Measurements from ENCODE around the gene TDRD3. TPM values are rescaled to one million over a fixed set of nuclear protein-coding genes. Genes with fewer than 3 reads are reported as not detected.
"Not testable (repeated sequence)": the region's sequence is repeated elsewhere in the genome, so short reads cannot be mapped to it uniquely, and the experiment has no call there.

Gene TDRD3
- 10 to 100 TPM; 30.3 to 49.7 (median 42.9) TPM for polyA plus RNA-seq (ENCODE audit: insufficient read depth in 1 of 5, insufficient read length in 5 of 5, low replicate concordance in 1 of 5)
- long read RNA-seq, donor 1, partial matches to known transcripts: 6 of 6 reads
- long read RNA-seq, donor 1, other reads (novel, unspliced or antisense): 0 of 6 reads
- long read RNA-seq, donor 2, partial matches to known transcripts: 0 of 1 reads
- long read RNA-seq, donor 2, other reads (novel, unspliced or antisense): 0 of 1 reads
- long read RNA-seq, donor 3, partial matches to known transcripts: 0 of 4 reads
- long read RNA-seq, donor 3, other reads (novel, unspliced or antisense): 0 of 4 reads
- long read RNA-seq, donor 4, partial matches to known transcripts: 0 of 1 reads
- long read RNA-seq, donor 4, other reads (novel, unspliced or antisense): 0 of 1 reads
- long read RNA-seq, donor 5, partial matches to known transcripts: 6 of 7 reads
- long read RNA-seq, donor 5, other reads (novel, unspliced or antisense): 0 of 7 reads
- long read RNA-seq, donor 6, partial matches to known transcripts: 18 of 21 reads
- long read RNA-seq, donor 6, other reads (novel, unspliced or antisense): 0 of 21 reads
- long read RNA-seq, donor 7, partial matches to known transcripts: 27 of 28 reads
- long read RNA-seq, donor 7, other reads (novel, unspliced or antisense): 0 of 28 reads
- long read RNA-seq, donor 8, partial matches to known transcripts: 0 of 2 reads
- long read RNA-seq, donor 8, other reads (novel, unspliced or antisense): 0 of 2 reads

DNA sequence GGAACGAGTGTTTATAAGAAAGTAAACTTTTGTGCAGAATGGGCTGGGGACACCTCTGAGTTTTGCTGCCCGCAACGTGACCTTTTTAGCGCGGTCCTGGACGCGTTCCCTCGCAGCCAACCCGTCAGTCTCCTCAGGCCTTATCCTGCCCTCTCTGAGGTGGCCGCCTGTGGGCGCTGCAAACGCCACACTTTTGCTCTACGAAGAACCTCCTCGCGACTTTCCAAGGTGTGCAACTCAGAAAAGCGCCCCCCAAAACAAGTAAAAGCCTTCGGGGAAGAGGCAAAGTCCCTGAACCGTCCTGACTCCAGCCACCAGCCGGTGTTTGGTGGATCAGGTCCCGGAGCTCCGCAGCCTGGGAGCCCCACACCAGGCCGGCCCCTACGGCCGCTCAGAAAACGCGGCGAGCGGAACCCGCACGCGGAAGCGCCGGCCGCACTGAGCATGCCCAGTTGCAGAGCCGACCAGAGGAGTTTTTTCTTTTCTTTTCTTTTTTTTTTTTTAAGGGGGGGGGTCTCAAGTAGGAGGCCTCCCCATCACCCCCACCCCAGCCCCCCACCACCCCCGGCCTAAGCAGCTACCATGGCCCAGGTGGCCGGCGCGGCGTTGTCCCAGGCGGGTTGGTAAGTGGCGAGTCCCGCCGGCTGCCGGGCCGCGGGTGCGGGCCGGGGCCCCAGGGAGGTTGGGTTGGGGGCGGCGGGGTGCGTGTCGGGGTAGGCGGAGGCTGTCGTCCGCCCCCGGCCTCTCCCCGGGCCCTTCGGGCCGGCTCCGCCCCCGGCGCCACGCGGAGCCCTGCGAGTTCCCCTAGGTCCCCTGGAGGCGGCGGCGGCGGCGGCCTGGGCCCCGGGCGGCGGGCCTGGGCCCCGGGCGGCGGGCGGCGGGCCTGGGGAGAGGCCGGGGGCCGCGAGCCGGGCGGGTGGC is at the start of gene TDRD3:
Gene TDRD3, plus strand, starts transcription at position 438 of the 921 bp plus-strand sequence. Its CDS starts 145 bp downstream, at position 583.
- peak; percentile 88 to 89 for DNase-seq

GRCh38 chr13:60347690-60348089 is 49.3 kb upstream of the TDRD3 start:
- no peak for DNase-seq

DNA sequence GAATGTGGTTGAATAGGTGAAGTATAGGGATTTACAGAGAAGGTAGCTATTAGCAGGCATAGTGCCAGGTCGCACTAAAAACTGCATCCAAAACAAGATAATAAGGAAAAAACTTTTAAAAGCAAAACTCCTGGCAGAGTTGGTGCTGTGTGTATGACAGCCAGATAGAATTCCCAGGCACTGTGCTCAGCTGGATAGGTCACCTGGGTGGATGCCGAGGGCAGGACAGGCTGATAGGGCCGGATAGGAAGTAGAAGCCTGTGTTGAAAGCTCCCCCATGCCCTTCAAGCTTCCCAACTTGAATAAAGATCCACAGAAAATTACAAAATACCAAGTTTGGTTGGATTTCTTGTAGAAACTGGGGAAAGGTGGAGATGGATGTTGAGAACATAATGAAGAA is 48.9 kb upstream of the TDRD3 start:
- no peak for DNase-seq

DNA sequence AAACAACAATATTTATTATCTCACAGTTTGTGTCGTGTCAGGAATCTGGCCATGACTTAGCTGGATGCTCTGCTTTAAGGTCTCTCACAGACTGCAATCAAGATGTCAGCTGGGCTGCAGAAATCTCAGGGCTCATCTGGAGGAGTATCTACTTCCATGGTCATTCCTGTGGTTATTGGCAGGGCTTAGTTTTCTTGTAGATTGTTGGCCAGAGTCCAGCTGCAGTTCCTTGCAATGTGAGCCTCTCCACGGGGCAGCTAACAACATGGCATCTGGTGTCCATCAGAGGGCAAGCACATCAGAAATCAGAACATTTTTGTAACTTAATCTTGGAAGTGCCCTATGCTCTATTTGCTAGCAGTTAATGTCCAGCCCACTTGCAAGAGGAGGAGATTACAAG is 45.7 kb upstream of the TDRD3 start:
- DNase-seq: no peak

DNA sequence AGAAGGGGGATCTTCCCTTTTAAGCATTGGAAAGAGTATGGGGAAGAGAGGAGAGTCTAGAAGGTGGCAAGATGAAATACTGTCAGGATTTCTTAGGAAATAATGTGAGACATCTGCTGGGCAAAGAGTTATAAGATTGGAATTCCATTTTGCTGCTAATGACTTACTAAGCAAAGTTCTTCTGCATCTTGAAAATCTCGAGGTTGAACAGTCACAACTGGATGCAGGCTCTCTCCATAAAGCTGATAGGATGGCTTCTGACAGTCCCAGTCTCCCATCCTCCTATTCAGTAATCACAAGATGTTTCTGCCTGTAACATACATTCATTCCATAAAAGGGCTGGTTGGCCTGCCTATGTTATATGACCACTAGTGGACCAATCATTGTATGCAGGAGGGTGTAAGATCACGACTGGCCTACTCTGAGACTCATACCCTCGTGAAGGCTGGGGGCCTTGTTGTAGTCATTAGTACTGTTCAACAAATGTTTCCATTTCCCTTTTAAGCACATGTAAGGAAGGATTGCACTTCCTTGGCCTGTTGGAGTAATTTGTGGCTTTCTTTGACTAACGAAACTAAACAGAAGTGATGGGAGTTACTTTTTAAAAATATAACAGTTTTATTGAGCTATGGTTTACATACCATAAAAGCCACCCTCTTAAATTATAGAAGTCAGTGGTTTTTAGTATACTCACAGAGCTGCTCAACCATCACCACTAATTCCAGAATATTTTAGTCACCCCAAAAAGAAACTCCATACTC is 45.0 kb upstream of the TDRD3 start:
- no peak for DNase-seq

DNA sequence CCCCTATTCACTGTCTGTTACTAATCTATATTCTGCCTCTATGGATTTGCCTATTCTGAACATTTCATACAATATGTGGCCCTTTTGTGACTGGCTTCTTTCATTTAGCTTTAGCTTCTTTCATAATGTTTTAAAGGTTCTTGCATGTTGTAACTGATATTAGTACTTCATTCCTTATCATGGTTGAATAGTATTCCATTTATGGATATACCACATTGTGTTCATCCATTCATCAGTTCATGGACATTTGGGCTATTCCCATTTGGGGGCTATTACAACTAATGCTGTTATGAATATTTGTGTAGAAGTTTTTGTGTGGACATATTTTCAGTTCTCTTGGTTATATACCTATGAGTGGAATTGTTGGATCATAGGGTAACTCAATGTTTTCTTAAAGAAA is 44.4 kb upstream of the TDRD3 start:
- DNase-seq: no peak

DNA sequence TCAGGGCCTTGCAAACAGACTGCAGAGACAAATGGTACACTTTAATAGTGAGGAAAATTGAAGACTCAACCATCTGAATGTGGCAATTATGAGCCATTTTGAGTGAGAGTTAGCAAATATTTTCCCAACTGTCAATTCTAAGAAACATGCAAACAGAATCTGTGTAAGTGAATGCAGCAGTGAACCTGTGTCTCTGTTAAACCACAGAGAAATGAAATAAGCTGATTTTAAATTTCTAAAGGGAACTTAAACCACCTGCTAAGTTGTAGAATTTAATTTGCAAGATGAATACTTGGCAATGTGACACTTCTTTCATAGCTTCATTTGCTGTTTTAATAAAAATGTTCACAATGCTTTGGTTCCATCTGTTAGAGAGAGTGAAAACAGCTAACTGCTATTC is 42.0 kb upstream of the TDRD3 start:
- DNase-seq: no peak

- no peak for DNase-seq
These were observed 40.0 kb upstream of the TDRD3 start for GRCh38 chr13:60356970-60357369.

GRCh38 chr13:60358453-60358852 is 38.6 kb upstream of the TDRD3 start:
- DNase-seq: no peak

GRCh38 chr13:60363288-60363687 is 33.7 kb upstream of the TDRD3 start:
- no peak for DNase-seq

DNA sequence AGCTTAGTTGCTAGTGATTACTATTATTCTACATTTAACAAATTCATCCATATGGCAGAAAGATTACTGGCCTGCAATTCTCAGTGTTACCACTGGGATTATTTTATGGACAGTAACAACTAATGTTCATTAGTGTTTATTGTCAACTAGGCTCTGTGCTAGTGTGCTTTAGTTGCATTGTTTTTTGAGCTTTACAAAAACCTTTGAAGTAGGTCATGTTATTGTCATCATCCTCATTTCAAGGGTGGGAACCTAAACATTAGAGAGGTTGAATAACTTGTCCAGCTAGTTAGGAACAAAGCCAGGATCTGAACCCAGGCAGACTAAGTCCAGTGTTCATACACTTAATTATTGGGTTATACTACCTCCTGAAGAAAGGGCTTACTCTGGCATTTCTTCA is 27.8 kb upstream of the TDRD3 start:
- no peak for DNase-seq

DNA sequence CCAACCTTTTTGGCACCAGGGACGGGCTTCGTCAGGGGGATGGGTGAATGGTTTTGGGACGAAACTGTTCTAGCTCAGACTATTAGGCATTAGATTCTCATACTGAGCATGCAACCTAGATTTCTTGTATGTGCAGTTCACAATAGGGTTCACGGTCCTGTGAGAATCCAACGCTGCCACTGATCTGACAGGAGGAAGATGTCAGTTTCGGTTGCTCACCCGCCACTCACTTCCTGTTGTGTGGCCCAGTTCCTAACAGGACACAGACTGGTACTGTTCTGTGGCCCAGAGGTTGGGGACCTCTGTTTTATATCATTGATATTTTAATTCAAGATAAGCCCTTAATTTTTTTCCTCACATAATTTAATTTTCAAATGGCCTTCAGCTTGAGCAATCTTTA is 26.7 kb upstream of the TDRD3 start:
- DNase-seq: no peak

GRCh38 chr13:60372141-60372540 is 24.9 kb upstream of the TDRD3 start:
- no peak for DNase-seq

GRCh38 chr13:60379282-60379681 is 17.7 kb upstream of the TDRD3 start:
- DNase-seq: not testable (repeated sequence)

- DNase-seq: no peak
These were observed 17.0 kb upstream of the TDRD3 start for GRCh38 chr13:60379837-60380565.

DNA sequence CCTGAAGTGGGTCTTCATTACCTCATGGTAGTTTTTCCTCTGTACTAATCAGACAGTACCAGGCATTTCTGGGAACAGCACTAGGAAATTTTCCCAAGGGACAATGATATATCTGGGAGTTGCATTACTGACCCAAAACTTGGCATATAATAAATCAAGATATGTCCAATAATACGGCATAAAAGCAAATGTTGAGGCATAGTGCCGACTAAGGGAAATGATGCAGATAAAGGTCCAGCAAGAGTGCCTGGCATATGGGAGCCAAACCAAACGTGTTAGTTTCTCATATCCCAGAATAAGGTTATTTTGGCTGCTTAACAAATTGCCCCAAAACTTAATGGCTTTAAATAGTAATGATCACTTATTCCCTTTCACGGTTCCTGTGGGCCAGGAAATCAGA is 12.1 kb upstream of the TDRD3 start:
- DNase-seq: no peak

GRCh38 chr13:60386250-60386649 is 10.8 kb upstream of the TDRD3 start:
- DNase-seq: no peak

DNA sequence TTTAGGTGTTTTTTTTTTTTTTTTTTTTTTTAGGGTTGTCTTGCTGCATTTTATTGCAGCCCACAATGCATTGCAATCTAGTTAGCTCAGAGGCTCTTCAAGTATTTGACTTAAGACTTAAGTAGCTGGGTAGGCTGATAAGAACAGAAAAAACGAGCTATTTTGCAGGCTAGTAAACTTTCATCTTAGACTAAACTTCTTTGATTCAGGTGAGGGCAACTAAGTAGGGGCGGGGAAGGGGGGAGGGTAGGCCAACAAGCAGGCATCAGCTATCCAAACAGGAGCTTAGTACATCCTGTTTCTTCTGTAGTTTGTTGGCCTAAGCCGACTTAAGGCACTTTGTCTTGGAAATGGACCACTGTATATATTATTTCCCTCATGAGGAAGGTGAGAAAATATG is 4.9 kb upstream of the TDRD3 start:
- no peak for DNase-seq

DNA sequence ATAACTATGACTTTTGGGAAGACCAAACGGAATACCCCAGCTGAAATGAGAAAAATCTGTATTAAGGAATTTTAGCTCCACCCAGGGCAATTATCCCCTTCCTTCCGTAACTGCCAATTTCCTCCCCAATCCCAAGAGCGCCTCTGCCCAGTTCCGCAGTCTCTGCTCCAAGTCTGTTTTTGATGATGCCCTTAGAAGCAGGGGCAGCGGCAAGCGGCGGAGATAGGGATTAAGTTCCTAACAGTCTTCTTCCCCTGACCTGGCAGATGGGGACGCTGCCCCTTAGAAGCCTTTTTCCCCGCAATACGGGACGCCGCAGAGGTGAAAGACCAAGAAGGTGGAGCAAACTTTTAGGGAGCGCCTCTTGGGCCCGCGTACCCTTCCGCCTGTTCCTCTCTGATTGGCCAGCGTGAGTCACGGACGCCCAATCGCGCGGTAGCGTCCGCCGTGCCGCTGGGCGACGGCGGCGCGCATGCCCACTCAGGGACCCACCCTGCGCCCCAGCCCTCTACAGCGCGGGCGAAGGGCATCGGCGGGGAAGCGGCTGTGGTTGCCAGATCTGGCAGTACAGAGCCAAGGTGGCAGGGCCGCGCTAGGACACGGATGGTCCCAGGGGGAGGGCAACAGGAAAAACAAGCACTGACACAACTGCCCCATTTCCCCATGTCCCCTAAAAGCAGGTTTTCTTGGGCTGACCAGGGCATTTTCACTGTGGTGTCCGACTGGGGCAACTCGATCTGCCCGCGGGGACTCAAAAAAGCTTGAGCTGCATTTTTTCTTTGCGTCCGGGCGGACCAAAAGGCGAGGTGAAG is 843 bp upstream of the TDRD3 start:
- peak; percentile 92 to 93 for DNase-seq

All from right lung (tissue), 10 donors.